SK-N-SH (cell line): ENCODE measurements around the gene DNAJA3.

ENCODE experiments used
- CHD2 ChIP-seq: fragments of 150-350 bp; IDR thresholded peaks from 2 replicates; pipeline ENCODE4 v1.6.1; 2018; ENCODE audit warnings: low read length; ENCODE audit not compliant: partially characterized antibody
- EP300 ChIP-seq, 2 experiments: IDR thresholded peaks; 2 replicates each; pipeline versions ENCODE4 v1.4.0 to v1.6.1; 2012; ENCODE audit warnings: borderline replicate concordance in 1 of 2, low read depth in 1 of 2, low read length in 1 of 2
- EZH2phosphoT487 ChIP-seq: fragments of 200-600 bp; sonication (generic); IDR thresholded peaks from 2 replicates; pipeline ENCODE4 v1.6.1; 2017; ENCODE audit warnings: low read depth, mixed run types, mild to moderate bottlenecking, antibody characterized with exemption, moderate library complexity, borderline replicate concordance
- FOSL2 ChIP-seq: IDR thresholded peaks from 2 replicates; pipeline ENCODE4 v1.4.0; 2012; ENCODE audit warnings: low read depth, mild to moderate bottlenecking, moderate library complexity, borderline replicate concordance
- FOXM1 ChIP-seq: IDR thresholded peaks from 2 replicates; pipeline ENCODE4 v1.4.0; 2012; ENCODE audit warnings: low read depth, mild to moderate bottlenecking
- POLR2AphosphoS5 ChIP-seq: IDR thresholded peaks from 2 replicates; pipeline ENCODE4 v1.6.1; 2012; ENCODE audit warnings: low read depth, low read length
- RAD21 ChIP-seq: IDR thresholded peaks from 2 replicates; pipeline ENCODE4 v1.6.1; 2012; ENCODE audit warnings: mild to moderate bottlenecking, low read length
- RCOR1 ChIP-seq: fragments of 150-350 bp; IDR thresholded peaks from 2 replicates; pipeline ENCODE4 v1.6.1; 2017; ENCODE audit warnings: antibody characterized with exemption, low read length
- SMC3 ChIP-seq: IDR thresholded peaks from 2 replicates; pipeline ENCODE4 v1.6.1; 2012; ENCODE audit warnings: low read depth, low read length, improper control_type of control experiment
- TAF1 ChIP-seq: IDR thresholded peaks from 2 replicates; pipeline ENCODE4 v1.6.1; 2012; ENCODE audit warnings: low read depth, mild to moderate bottlenecking, low read length, moderate library complexity, borderline replicate concordance
- TF ChIP-seq, protein P1 (sequence below): fragments of 200-600 bp; sonication (generic); IDR thresholded peaks from 2 replicates; pipeline ENCODE4 v1.6.1; 2017; ENCODE audit warnings: antibody characterized with exemption, mild to moderate bottlenecking, moderate library complexity
- TF ChIP-seq, protein P2 (sequence below): IDR thresholded peaks from 2 replicates; pipeline ENCODE4 v1.6.1; 2012; ENCODE audit warnings: mild to moderate bottlenecking, low read depth, low read length, moderate library complexity
- TF ChIP-seq, protein P3 (sequence below): fragments of 150-350 bp; IDR thresholded peaks from 2 replicates; pipeline ENCODE4 v1.6.1; 2017; ENCODE audit warnings: antibody characterized with exemption, low read length, low read depth, borderline replicate concordance
- TF ChIP-seq, protein P4 (sequence below): IDR thresholded peaks from 2 replicates; pipeline ENCODE4 v1.4.0; 2012; ENCODE audit warnings: low read depth, borderline replicate concordance

DNA sequence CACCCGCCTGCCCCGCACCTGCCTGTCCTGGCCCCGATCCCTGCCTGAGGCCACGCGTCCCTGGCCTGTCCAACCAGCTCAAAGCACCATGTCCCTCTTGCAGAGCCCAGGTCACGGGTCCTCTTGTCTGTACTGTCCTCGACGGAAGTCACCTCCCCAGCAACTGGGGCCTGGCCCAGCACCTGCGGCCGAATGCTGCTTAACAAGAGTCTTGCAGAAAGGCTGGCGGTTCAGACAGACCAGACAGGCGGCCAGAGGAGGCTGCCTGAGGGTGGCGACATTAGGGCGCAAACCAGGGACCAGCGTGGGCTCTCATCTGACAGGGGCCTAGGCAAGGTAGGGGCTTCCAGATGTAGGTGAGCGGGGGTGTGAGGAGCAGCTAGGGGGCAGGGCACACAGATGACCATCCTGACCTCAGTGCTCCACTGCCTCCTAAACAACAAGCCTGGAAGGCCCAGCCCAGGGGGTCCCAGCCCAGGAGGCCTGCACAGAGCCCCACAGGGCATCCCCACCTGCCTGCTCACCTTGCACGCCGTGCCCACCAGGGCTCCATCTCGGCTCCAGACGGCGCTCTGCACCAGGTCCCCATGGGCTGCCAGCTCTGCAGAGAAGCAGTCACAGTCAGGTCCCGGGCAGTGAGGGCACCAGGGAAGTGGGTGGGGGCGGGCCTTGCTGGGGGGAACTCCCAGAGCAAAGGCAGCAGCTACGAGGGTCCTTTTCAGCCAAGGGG is 20.5 kb upstream of the DNAJA3 start:
- TF ChIP-seq, protein P1, sequence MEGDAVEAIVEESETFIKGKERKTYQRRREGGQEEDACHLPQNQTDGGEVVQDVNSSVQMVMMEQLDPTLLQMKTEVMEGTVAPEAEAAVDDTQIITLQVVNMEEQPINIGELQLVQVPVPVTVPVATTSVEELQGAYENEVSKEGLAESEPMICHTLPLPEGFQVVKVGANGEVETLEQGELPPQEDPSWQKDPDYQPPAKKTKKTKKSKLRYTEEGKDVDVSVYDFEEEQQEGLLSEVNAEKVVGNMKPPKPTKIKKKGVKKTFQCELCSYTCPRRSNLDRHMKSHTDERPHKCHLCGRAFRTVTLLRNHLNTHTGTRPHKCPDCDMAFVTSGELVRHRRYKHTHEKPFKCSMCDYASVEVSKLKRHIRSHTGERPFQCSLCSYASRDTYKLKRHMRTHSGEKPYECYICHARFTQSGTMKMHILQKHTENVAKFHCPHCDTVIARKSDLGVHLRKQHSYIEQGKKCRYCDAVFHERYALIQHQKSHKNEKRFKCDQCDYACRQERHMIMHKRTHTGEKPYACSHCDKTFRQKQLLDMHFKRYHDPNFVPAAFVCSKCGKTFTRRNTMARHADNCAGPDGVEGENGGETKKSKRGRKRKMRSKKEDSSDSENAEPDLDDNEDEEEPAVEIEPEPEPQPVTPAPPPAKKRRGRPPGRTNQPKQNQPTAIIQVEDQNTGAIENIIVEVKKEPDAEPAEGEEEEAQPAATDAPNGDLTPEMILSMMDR, result no peak
- TF ChIP-seq, protein P2, sequence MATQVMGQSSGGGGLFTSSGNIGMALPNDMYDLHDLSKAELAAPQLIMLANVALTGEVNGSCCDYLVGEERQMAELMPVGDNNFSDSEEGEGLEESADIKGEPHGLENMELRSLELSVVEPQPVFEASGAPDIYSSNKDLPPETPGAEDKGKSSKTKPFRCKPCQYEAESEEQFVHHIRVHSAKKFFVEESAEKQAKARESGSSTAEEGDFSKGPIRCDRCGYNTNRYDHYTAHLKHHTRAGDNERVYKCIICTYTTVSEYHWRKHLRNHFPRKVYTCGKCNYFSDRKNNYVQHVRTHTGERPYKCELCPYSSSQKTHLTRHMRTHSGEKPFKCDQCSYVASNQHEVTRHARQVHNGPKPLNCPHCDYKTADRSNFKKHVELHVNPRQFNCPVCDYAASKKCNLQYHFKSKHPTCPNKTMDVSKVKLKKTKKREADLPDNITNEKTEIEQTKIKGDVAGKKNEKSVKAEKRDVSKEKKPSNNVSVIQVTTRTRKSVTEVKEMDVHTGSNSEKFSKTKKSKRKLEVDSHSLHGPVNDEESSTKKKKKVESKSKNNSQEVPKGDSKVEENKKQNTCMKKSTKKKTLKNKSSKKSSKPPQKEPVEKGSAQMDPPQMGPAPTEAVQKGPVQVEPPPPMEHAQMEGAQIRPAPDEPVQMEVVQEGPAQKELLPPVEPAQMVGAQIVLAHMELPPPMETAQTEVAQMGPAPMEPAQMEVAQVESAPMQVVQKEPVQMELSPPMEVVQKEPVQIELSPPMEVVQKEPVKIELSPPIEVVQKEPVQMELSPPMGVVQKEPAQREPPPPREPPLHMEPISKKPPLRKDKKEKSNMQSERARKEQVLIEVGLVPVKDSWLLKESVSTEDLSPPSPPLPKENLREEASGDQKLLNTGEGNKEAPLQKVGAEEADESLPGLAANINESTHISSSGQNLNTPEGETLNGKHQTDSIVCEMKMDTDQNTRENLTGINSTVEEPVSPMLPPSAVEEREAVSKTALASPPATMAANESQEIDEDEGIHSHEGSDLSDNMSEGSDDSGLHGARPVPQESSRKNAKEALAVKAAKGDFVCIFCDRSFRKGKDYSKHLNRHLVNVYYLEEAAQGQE, result no peak
- no peak for TF ChIP-seq CHD2
- no peak for TF ChIP-seq RAD21
- no peak for TF ChIP-seq EP300 (IDR thresholded peaks at IDR 0.05; ENCODE audit: borderline replicate concordance in 1 of 2, low read depth in 1 of 2, low read length in 1 of 2)
- TF ChIP-seq TAF1, result no peak
- no peak for TF ChIP-seq RCOR1
- no peak for TF ChIP-seq FOSL2
- TF ChIP-seq, protein P3, sequence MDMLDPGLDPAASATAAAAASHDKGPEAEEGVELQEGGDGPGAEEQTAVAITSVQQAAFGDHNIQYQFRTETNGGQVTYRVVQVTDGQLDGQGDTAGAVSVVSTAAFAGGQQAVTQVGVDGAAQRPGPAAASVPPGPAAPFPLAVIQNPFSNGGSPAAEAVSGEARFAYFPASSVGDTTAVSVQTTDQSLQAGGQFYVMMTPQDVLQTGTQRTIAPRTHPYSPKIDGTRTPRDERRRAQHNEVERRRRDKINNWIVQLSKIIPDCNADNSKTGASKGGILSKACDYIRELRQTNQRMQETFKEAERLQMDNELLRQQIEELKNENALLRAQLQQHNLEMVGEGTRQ, result no peak
- no peak for TF ChIP-seq EZH2phosphoT487
- TF ChIP-seq, protein P4, sequence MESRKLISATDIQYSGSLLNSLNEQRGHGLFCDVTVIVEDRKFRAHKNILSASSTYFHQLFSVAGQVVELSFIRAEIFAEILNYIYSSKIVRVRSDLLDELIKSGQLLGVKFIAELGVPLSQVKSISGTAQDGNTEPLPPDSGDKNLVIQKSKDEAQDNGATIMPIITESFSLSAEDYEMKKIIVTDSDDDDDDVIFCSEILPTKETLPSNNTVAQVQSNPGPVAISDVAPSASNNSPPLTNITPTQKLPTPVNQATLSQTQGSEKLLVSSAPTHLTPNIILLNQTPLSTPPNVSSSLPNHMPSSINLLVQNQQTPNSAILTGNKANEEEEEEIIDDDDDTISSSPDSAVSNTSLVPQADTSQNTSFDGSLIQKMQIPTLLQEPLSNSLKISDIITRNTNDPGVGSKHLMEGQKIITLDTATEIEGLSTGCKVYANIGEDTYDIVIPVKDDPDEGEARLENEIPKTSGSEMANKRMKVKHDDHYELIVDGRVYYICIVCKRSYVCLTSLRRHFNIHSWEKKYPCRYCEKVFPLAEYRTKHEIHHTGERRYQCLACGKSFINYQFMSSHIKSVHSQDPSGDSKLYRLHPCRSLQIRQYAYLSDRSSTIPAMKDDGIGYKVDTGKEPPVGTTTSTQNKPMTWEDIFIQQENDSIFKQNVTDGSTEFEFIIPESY, result no peak
- TF ChIP-seq FOXM1, result no peak
- no peak for TF ChIP-seq SMC3
- TF ChIP-seq POLR2AphosphoS5, result no peak
